IPS-18c (cell line): ENCODE data around the gene MALAT1.

Experiments
- H3K4me3 ChIP-seq: 2 replicates; pipeline ENCODE4 v1.7.0; 2013; ENCODE audit warnings: low read depth, mild to moderate bottlenecking, low read length, moderate library complexity; ENCODE audit not compliant: insufficient read depth
- H3K9me3 ChIP-seq: one replicate; pipeline ENCODE4 v1.6.1; 2013; ENCODE audit warnings: mild to moderate bottlenecking, low read length, moderate library complexity; ENCODE audit not compliant: control insufficient read depth, insufficient read depth

MALAT1 gene

GRCh38 chr11:65541093-65541982, 42.5 kb downstream of the MALAT1 start:
- Histone ChIP-seq H3K4me3 (peak overlapping the region; percentile 63), H3K9me3 (peaks cover 2% of the 10 kb centered on the region)

- H3K9me3 ChIP-seq = peaks cover 2% of the 10 kb centered on the region
Observed at GRCh38 chr11:65542738-65543390, 44.0 kb downstream of the MALAT1 start.

GRCh38 chr11:65545853-65546216, 47.0 kb downstream of the MALAT1 start:
- Histone ChIP-seq H3K9me3 (peaks cover 3% of the 10 kb centered on the region), H3K4me3 (peak overlapping the region; percentile 47; the same call in 1 of the 2 replicates)

More at GRCh38 chr11:65542738-65543390, 44.0 kb downstream of the MALAT1 start:
- H3K4me3 ChIP-seq = no peak overlapping the region

- peak overlapping the region; percentile 47 for H3K4me3 ChIP-seq
Observed at GRCh38 chr11:65546217-65546958, 47.5 kb downstream of the MALAT1 start.

GRCh38 chr11:65547446-65548125, 48.7 kb downstream of the MALAT1 start:
- peaks cover 3% of the 10 kb centered on the region for H3K9me3 ChIP-seq

More at GRCh38 chr11:65546217-65546958, 47.5 kb downstream of the MALAT1 start:
- peaks cover 3% of the 10 kb centered on the region for H3K9me3 ChIP-seq

GRCh38 chr11:65548395-65548794, 49.5 kb downstream of the MALAT1 start:
- no peak overlapping the region for H3K4me3 ChIP-seq

More at GRCh38 chr11:65547446-65548125, 48.7 kb downstream of the MALAT1 start:
- H3K4me3 ChIP-seq = no peak overlapping the region; the same call in 1 of the 2 replicates

GRCh38 chr11:65549096-65549495, 50.3 kb downstream of the MALAT1 start:
- Histone ChIP-seq H3K9me3 (peaks cover 5% of the 10 kb centered on the region), H3K4me3 (no peak overlapping the region)

More at GRCh38 chr11:65548395-65548794, 49.5 kb downstream of the MALAT1 start:
- peaks cover 4% of the 10 kb centered on the region for H3K9me3 ChIP-seq

- Histone ChIP-seq H3K4me3 (no peak overlapping the region), H3K9me3 (peaks cover 5% of the 10 kb centered on the region)
Observed at GRCh38 chr11:65551572-65552387, 52.9 kb downstream of the MALAT1 start.

GRCh38 chr11:65552388-65552951, 53.6 kb downstream of the MALAT1 start:
- Histone ChIP-seq H3K9me3 (peaks cover 5% of the 10 kb centered on the region), H3K4me3 (no peak overlapping the region)

GRCh38 chr11:65553301-65554001, 54.6 kb downstream of the MALAT1 start:
- Histone ChIP-seq H3K4me3 (peak overlapping the region; percentile 43), H3K9me3 (peaks cover 5% of the 10 kb centered on the region)

- Histone ChIP-seq H3K9me3 (peaks cover 2% of the 10 kb centered on the region), H3K4me3 (peak overlapping the region; percentile 43)
Observed at GRCh38 chr11:65554057-65554818, 55.4 kb downstream of the MALAT1 start.

GRCh38 chr11:65554842-65555430, 56.1 kb downstream of the MALAT1 start:
- H3K9me3 ChIP-seq = peaks cover 2% of the 10 kb centered on the region
- no peak overlapping the region for H3K4me3 ChIP-seq

GRCh38 chr11:65555693-65556231, 56.9 kb downstream of the MALAT1 start:
- H3K9me3 ChIP-seq = peaks cover 2% of the 10 kb centered on the region
- H3K4me3 ChIP-seq = no peak overlapping the region
